Osteoblast (primary cell): ENCODE measurements around the gene COL10A1. TPM values are rescaled to one million over a fixed set of nuclear protein-coding genes. Genes with fewer than 3 reads are reported as not detected.

Experiments used
- DNase-seq: peaks from one replicate; pipeline ENCODE4 v3.0.0; 2011; ENCODE audit warnings: low spot score, mixed read lengths; ENCODE audit not compliant: insufficient read length; ENCODE audit errors: missing footprints
- H2AFZ ChIP-seq: 2 replicates; pipeline ENCODE4 v1.6.0; 2011; ENCODE audit warnings: mild to moderate bottlenecking, low read length
- H3K27ac ChIP-seq: 2 replicates; pipeline ENCODE4 v1.5.1; 2011; ENCODE audit warnings: mild to moderate bottlenecking, low read depth, low read length, moderate library complexity
- H3K27me3 ChIP-seq: 2 replicates; pipeline ENCODE4 v1.6.0; 2012; ENCODE audit warnings: mild to moderate bottlenecking, control low read depth, inconsistent platforms, low read length, moderate library complexity; ENCODE audit not compliant: insufficient read depth
- H3K36me3 ChIP-seq: 2 replicates; pipeline ENCODE4 v1.5.1; 2011; ENCODE audit warnings: mild to moderate bottlenecking, low read length, control low read depth, moderate library complexity; ENCODE audit not compliant: insufficient read depth
- H3K4me1 ChIP-seq: 2 replicates; pipeline ENCODE4 v1.5.1; 2011; ENCODE audit warnings: mild to moderate bottlenecking, low read length, control low read depth, moderate library complexity; ENCODE audit not compliant: insufficient read depth
- H3K4me2 ChIP-seq: 2 replicates; pipeline ENCODE4 v1.6.0; 2011; ENCODE audit warnings: mild to moderate bottlenecking, low read length; ENCODE audit not compliant: insufficient read depth
- H3K4me3 ChIP-seq: fragments of 200-600 bp; sonication (generic); 3 replicates; pipeline ENCODE4 v1.5.1; 2012; ENCODE audit warnings: mild to moderate bottlenecking, low read length, inconsistent platforms; ENCODE audit not compliant: insufficient read depth
- H3K79me2 ChIP-seq: 2 replicates; pipeline ENCODE4 v1.6.0; 2012; ENCODE audit warnings: mild to moderate bottlenecking, low read length, control low read depth, inconsistent platforms; ENCODE audit not compliant: insufficient read depth
- H3K9me3 ChIP-seq: 2 replicates; pipeline ENCODE4 v1.5.1; 2011; ENCODE audit warnings: low read depth, low read length, control low read depth
- H4K20me1 ChIP-seq: 2 replicates; pipeline ENCODE4 v1.6.0; 2012; ENCODE audit warnings: mild to moderate bottlenecking, low read length, control low read depth; ENCODE audit not compliant: insufficient read depth
- CTCF ChIP-seq: IDR thresholded peaks from 2 replicates; pipeline ENCODE4 v1.5.1; 2011; ENCODE audit warnings: mild to moderate bottlenecking, low read depth, low read length, moderate library complexity; ENCODE audit errors: extremely low read depth
- total RNA-seq: library from RNA; depleted of rRNA; stranded (reverse); fragments of >200 nt; gene quantifications from 2 replicates; pipeline ENCODE4 v1.2.3, GENCODE V29; 2012

The COL10A1 gene
- total RNA-seq, 1 donor = 36.2 TPM

- H3K4me3 ChIP-seq = no peak overlapping the region
- no peak overlapping the region for H3K4me2 ChIP-seq
- peaks cover 12% of the 10 kb centered on the region for H3K4me1 ChIP-seq
- no peaks in the 10 kb centered on the region for H3K27me3 ChIP-seq
- DNase-seq = no peak
- no peaks in the 10 kb centered on the region for H3K79me2 ChIP-seq
- H2AFZ ChIP-seq = no peak overlapping the region
- no peaks in the 10 kb centered on the region for H3K9me3 ChIP-seq
- no peak overlapping the region for H3K27ac ChIP-seq
- no peaks in the 10 kb centered on the region for H3K36me3 ChIP-seq
- no peaks in the 10 kb centered on the region for H4K20me1 ChIP-seq
- TF ChIP-seq CTCF = no peak
Measured at GRCh38 chr6:116127771-116128493, 2.0 kb upstream of the COL10A1 start.

- Histone ChIP-seq H3K4me2 (no peak overlapping the region), H3K36me3 (no peaks in the 10 kb centered on the region)
- TF ChIP-seq CTCF = no peak
Measured at GRCh38 chr6:116120430-116120829, 5.5 kb downstream of the COL10A1 start.

GRCh38 chr6:116118608-116119007 lies 7.3 kb downstream of the COL10A1 start:
- Histone ChIP-seq H3K4me3 (no peak overlapping the region), H3K27ac (no peak overlapping the region), H3K36me3 (no peaks in the 10 kb centered on the region), H3K27me3 (no peaks in the 10 kb centered on the region), H3K79me2 (no peaks in the 10 kb centered on the region), H3K4me2 (no peak overlapping the region), H2AFZ (no peak overlapping the region), H3K4me1 (no peaks in the 10 kb centered on the region), H4K20me1 (no peaks in the 10 kb centered on the region), H3K9me3 (no peaks in the 10 kb centered on the region)
- no peak for TF ChIP-seq CTCF
- DNase-seq = no peak

More at GRCh38 chr6:116120430-116120829, 5.5 kb downstream of the COL10A1 start:
- H3K27me3 ChIP-seq = no peaks in the 10 kb centered on the region
- no peak overlapping the region for H2AFZ ChIP-seq
- H3K4me1 ChIP-seq = no peaks in the 10 kb centered on the region
- H3K4me3 ChIP-seq = no peak overlapping the region
- no peaks in the 10 kb centered on the region for H3K9me3 ChIP-seq
- DNase-seq = no peak
- H3K27ac ChIP-seq = no peak overlapping the region
- H4K20me1 ChIP-seq = no peaks in the 10 kb centered on the region
- H3K79me2 ChIP-seq = no peaks in the 10 kb centered on the region

GRCh38 chr6:116115781-116116180 lies 10.2 kb downstream of the COL10A1 start:
- no peak for DNase-seq
- no peaks in the 10 kb centered on the region for H3K27me3 ChIP-seq
- H3K36me3 ChIP-seq = peaks cover 14% of the 10 kb centered on the region
- no peak overlapping the region for H3K4me3 ChIP-seq
- H3K4me1 ChIP-seq = no peaks in the 10 kb centered on the region
- no peak overlapping the region for H3K4me2 ChIP-seq
- no peaks in the 10 kb centered on the region for H4K20me1 ChIP-seq
- no peaks in the 10 kb centered on the region for H3K79me2 ChIP-seq
- no peak overlapping the region for H3K27ac ChIP-seq
- no peak overlapping the region for H2AFZ ChIP-seq
- no peaks in the 10 kb centered on the region for H3K9me3 ChIP-seq
- TF ChIP-seq CTCF = peak; percentile 60
